ENCODE measurements around the gene ZNF804A.
"Not testable (repeated sequence)": the region's sequence is repeated elsewhere in the genome, so short reads cannot be mapped to it uniquely, and the experiment has no call there.

ZNF804A gene

DNA sequence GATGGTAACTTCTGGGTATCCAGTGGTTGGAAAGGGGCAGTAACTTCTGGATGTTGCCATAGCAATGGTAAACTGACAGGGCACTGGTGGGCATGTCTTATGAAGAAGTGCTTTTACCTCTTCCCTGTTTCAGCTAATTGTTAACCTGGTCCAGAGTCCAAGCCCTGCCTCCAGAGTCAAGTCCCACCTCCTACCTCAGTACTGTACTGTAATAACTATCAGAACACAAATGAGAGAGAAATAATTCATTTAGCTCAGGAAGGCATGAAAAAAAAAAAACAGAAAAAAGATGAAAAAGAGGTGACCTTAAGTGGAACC, 237.0 kb downstream of the ZNF804A start:
- DNase-seq = no peak

GRCh38 chr2:184847331-184847730, 249.0 kb downstream of the ZNF804A start:
- DNase-seq = no peak

DNA sequence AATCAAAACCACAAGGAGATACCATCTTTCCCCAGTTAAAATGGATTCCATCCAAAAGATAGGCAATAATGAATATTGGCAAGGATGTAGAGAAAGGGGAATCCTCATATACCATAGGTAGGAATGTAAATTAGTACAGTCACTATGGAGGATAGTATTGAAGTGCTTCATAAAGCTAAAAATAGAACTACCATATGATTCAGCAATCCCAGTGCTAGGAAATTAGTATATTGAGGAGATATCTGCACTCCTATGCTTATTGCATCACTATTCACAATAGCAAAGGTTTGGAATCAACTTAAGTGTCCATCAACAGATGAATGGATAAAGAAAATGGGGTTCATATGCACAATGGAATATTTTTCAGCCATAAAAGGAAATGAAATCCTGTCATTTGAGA, 251.2 kb downstream of the ZNF804A start:
- DNase-seq = no peak

DNA sequence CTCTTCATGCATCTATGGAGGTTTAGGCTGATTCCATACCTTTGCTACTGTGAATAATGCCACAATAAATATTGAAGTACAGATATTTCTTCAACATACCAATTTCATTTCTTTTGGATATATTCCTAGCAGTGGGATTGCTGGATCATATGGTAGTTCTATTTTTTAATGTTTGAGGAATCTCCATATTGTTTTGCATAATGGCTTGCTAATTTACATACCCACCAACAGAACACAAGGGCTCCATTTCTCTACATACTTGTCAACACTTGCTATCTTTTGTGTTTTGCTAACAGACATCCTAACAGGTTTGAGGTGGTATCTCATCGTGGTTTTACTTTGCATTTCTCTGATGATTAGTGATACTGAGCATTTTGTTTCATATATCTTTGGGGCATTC, 253.2 kb downstream of the ZNF804A start:
- DNase-seq = no peak

DNA sequence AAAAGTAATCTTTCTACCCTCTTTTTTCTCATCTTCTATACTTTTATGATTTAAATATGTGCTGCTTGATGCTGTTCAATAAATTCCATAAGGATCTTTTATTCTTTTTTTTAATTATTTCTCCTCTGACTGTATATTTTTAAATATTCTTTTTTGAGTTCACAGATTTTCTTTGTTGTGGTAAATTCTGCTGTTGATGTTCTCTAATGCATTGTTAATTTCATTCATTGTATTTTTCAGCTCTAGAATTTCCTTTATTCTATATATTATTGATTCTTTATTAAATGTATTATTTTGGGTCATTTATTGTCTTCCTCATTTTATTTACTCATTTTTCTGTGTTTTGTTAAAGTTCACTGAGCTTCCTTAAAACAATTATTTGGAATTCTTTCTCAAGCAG, 260.9 kb downstream of the ZNF804A start:
- DNase-seq = no peak

- DNase-seq = no peak
These were observed 262.4 kb downstream of the ZNF804A start for GRCh38 chr2:184860744-184861143.

DNA sequence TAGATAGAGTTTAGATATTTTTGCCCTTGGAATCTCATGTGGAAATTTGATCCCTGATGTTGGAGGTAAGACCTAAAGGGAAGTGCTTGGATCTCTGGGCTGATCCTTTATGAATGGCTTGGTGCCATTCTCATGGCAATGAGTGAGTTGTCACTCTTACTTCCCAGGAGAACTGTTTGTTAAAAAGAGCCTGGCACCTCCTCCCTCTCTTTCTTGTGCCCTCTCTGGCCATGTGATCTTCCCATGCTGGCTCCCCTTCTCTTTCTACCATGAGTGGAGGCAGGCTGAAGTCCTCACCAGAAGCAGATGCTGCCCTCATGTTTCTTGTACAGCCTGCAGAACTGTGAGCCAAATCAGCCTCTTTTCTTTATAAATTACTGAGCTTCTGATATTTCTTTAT, 276.9 kb downstream of the ZNF804A start:
- DNase-seq = no peak

GRCh38 chr2:184875911-184876310, 277.6 kb downstream of the ZNF804A start:
- DNase-seq = no peak

DNA sequence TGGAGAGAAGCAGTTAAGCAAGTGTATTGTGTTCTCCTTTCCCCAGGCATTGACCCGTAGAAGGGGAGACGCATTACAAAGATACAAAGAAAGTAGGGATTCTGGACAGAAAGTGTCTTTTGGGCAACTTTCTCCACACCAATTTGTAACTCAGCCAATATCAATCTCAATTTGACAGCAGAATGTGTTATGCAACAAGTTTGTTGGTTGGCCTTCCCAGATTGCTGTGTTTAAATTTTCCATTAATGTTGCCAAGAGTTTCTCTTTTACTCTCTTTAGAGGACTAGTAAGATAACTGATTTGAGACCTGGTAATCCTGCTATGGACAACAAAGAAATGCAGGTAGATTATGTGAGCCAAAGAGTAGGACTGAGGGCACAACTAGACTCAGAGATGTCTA, 279.6 kb downstream of the ZNF804A start:
- DNase-seq = no peak

DNA sequence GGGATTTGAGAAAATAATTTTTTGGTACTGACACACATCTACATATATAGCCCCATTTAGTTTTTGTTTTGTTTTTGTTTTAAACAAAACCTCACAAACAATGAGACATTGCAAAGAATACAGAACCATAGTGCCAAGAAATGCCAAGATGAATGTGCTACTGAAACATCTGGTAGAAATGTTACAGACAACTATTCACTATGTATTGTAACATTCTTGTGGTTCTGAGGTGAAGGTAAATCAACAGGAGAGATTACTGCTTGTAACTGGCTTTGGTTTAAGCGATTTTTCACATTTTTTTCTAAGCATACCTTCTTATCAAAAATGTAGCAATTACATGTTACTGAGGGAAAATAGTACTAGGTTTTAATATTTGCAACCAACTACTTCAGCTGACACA, 281.3 kb downstream of the ZNF804A start:
- no peak for DNase-seq

DNA sequence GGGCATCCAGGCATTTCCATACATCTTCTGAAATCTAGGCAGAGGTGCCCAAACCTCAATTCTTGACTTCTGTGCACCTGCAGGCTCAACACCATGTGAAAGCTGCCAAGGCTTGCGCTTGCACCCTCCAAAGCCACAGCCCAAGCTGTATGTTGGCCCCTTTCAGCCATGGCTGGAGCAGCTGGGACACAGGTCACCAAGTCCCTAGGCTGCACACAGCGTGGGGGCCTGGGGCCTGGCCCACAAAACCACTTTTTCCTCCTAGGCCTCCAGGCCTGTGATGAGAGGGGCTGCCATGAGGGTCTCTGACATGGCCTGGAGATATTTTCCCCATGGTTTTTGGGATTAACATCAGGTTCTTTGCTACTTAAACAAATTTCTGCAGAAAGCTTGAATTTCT, 288.3 kb downstream of the ZNF804A start:
- not testable (repeated sequence) for DNase-seq

DNA sequence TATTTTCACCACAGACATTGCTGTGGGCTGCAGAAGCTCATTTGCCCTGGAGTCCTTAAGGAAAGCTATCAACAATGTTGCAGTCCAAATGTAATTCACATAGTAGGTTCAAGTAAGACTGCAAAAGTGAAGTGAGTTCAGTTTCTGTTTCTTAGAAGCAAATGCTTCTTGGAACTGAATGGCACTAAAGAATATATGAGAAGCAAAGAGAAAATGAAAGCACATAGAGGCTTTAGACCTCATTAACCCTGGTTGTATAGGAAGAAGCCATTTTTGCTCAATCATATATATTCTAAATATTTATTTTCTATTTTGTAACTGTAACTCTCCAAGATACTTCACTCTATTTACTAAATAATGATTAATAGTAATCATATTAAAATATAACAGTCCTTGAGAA, 292.0 kb downstream of the ZNF804A start:
- no peak for DNase-seq

DNA sequence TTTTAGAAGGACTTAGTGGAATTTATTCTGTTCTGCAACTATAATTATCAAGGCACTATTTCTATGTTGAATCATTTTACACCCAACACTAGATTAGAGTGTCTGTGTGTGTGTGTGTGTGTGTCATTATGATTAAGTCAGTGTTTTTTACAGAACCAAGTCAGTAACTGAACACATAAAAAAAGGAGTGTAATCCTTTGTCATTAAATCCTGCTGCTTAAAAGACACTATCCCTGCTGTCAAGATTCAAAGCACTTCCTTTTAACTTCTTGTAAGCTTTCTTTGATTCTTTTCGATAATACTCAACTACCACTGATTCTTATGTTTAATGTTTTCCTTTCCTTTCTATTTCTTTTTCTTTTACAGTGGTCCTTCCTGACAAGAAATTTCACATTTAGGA, 306.7 kb downstream of the ZNF804A start:
- DNase-seq = no peak

GRCh38 chr2:184906160-184906559, 307.8 kb downstream of the ZNF804A start:
- no peak for DNase-seq

- no peak for DNase-seq
These were observed 308.4 kb downstream of the ZNF804A start for GRCh38 chr2:184906709-184907108.

- DNase-seq = no peak
These were observed 310.6 kb downstream of the ZNF804A start for GRCh38 chr2:184908966-184909365.

GRCh38 chr2:184920451-184920965, 322.2 kb downstream of the ZNF804A start:
- no peak for DNase-seq

- DNase-seq = no peak
These were observed 323.3 kb downstream of the ZNF804A start for GRCh38 chr2:184921676-184922075.

GRCh38 chr2:184923751-184924150, 325.4 kb downstream of the ZNF804A start:
- no peak for DNase-seq

DNA sequence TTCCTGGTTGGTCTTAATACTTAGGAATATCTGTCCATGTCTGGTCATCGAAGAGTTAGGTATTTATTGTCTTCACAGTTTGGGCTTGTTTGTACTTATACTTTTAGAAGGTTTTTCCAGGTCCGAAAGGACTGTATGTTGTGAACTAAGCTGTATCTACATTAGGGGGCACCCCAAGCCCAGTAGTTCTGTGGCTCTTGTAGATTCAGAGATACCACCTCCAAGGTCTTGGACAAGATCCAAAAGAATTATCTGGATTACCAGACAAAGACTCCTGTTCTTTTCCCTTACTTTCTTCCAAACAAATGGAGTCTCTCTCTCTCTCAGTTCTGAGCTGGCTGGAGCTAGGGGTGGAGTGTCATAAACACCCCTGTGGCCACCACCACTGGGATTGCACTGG, 328.7 kb downstream of the ZNF804A start:
- DNase-seq = no peak

DNA sequence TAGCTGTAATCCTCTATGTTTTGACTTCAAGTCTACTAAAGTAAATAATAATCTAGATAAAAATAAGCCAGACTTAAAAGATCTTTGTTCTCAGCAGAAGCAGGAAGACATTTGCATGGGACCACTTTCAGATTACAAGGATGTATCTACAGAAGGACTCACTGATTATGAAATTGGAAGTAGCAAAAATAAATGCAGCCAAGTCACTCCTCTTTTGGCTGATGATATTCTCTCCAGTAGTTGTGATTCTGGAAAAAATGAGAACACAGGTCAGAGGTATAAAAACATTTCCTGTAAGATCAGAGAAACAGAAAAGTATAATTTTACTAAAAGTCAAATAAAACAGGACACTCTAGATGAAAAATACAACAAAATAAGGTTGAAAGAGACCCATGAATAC, 338.4 kb downstream of the ZNF804A start:
- DNase-seq = no peak

GRCh38 chr2:184938221-184938985, 340.1 kb downstream of the ZNF804A start:
- DNase-seq = no peak

DNA sequence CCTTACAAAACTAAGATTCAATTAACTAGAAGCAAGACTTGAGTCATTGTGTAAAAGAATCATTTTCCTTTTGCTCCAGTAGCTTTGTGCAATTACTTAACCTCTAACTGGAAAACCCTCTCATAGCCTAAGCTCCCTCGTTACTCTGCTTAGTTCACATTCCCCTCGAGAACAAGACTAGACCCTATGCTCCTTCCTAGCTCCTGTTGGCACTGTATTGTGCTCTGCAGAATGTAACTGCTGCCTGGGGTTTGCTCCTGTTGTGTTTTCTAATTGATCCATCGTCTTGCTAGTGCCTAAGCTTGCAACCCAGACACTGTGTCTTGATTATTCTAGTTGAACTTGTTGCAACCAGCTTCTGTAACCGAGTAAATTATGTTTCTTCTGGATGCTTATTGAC, 347.0 kb downstream of the ZNF804A start:
- no peak for DNase-seq

- DNase-seq = no peak
These were observed 347.5 kb downstream of the ZNF804A start for GRCh38 chr2:184945824-184946223.

GRCh38 chr2:184956856-184957255, 358.5 kb downstream of the ZNF804A start:
- DNase-seq = no peak
